ENCODE measurements around the gene PPP2R2D.

- TF ChIP-seq CTCF (IDR thresholded peaks at IDR 0.05), result no peak
- TF ChIP-seq POLR2A (IDR thresholded peaks at IDR 0.05), result no peak
- no peak for TF ChIP-seq EP300 (IDR thresholded peaks at IDR 0.05)
Measured at GRCh38 chr10:131998845-131999681, 98.3 kb downstream of the PPP2R2D start.

All from stomach (tissue), 4 donors.